Glomerular visceral epithelial cell (primary cell): ENCODE results near the gene DLG4.
"Not testable (repeated sequence)": the region's sequence is repeated elsewhere in the genome, so short reads cannot be mapped to it uniquely, and the experiment has no call there.

Source experiments
- DNase-seq: peaks from one replicate; pipeline ENCODE4 v3.0.0-alpha.2; 2016; ENCODE audit errors: extremely low spot score

Gene DLG4

GRCh38 chr17:7249214-7249613 lies 29.6 kb upstream of the DLG4 start:
- DNase-seq: no peak

GRCh38 chr17:7248796-7249195 lies 29.2 kb upstream of the DLG4 start:
- DNase-seq: no peak

- no peak for DNase-seq
Measured at GRCh38 chr17:7246779-7247178, 27.1 kb upstream of the DLG4 start.

- DNase-seq: not testable (repeated sequence)
Measured at GRCh38 chr17:7243838-7244237, 24.2 kb upstream of the DLG4 start.

GRCh38 chr17:7243453-7243729 lies 23.8 kb upstream of the DLG4 start:
- no peak for DNase-seq

- peak; percentile 94 for DNase-seq
Measured at GRCh38 chr17:7242717-7243452, 23.2 kb upstream of the DLG4 start.

- DNase-seq: peak; percentile 90
Measured at GRCh38 chr17:7241783-7242716, 22.4 kb upstream of the DLG4 start, which contains the start of gene GABARAP. TSS of gene GABARAP (minus strand) at chr17:7242449. CDS start at chr17:7242330, 119 bp downstream.

GRCh38 chr17:7241090-7241733 lies 21.6 kb upstream of the DLG4 start:
- no peak for DNase-seq

- DNase-seq: no peak
Measured at GRCh38 chr17:7240375-7240774, 20.7 kb upstream of the DLG4 start.

GRCh38 chr17:7239091-7240027 lies 19.7 kb upstream of the DLG4 start, which contains the start of gene PHF23:
TSS of gene PHF23 (minus strand) at chr17:7239457. CDS start at chr17:7239279, 178 bp downstream.
- DNase-seq: peak; percentile 100

- peak; percentile 52 for DNase-seq
Measured at GRCh38 chr17:7238420-7239090, 18.9 kb upstream of the DLG4 start.

GRCh38 chr17:7237761-7238419 lies 18.3 kb upstream of the DLG4 start:
- DNase-seq: peak; percentile 78

GRCh38 chr17:7237266-7237760 lies 17.7 kb upstream of the DLG4 start:
- DNase-seq: no peak

GRCh38 chr17:7236808-7237207 lies 17.2 kb upstream of the DLG4 start:
- DNase-seq: no peak

GRCh38 chr17:7235693-7236665 lies 16.3 kb upstream of the DLG4 start:
- no peak for DNase-seq

GRCh38 chr17:7234083-7234951 lies 14.7 kb upstream of the DLG4 start, which contains the start of gene DVL2:
TSS of gene DVL2 (minus strand) at chr17:7234517. CDS start at chr17:7234262, 255 bp downstream.
- peak; percentile 95 for DNase-seq

GRCh38 chr17:7233701-7234082 lies 14.1 kb upstream of the DLG4 start:
- DNase-seq: no peak

GRCh38 chr17:7232114-7232513 lies 12.5 kb upstream of the DLG4 start:
- no peak for DNase-seq
